ENCODE data around the gene ARID3B. TPM values are rescaled to one million over a fixed set of nuclear protein-coding genes. Genes with fewer than 3 reads are reported as not detected.

Gene ARID3B
- total and polyA plus RNA-seq, 2 of the 13 experiments (the other 11 are each of a cell fraction or from before 2014, with no cell fraction given), result 5.3 to 12.8 TPM

DNA sequence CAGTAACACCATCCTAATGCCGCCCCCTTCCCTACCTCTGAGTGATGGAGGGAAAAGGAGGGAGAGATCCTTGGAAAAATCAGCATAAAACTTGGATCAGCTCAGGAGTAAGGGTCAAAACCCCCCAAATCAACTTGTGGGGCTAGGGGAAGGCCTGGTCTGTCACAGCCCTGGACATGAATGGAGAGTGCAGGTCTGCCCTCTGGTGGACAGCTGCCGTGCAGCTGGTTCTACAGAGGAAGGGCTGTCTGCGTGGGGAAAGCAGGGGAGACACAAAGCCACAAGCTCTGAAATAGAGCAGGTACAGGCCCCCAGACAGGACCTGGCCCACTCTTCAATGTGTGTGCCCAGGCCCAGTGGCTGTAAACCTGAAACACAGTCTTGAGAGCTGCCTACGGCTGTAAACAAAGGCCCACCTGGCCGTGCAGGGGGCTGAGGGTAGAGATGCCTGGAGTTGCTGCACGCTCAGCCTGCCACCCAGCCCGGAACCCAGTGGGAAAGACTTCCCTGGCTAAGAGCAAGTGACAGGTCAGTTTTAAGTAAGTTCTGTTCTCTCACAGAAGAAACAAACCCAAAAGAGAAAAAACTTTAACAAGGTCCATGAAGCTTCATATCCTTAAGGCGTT lies 91.0 kb downstream of the ARID3B start (continued):
- TF ChIP-seq, protein P1, sequence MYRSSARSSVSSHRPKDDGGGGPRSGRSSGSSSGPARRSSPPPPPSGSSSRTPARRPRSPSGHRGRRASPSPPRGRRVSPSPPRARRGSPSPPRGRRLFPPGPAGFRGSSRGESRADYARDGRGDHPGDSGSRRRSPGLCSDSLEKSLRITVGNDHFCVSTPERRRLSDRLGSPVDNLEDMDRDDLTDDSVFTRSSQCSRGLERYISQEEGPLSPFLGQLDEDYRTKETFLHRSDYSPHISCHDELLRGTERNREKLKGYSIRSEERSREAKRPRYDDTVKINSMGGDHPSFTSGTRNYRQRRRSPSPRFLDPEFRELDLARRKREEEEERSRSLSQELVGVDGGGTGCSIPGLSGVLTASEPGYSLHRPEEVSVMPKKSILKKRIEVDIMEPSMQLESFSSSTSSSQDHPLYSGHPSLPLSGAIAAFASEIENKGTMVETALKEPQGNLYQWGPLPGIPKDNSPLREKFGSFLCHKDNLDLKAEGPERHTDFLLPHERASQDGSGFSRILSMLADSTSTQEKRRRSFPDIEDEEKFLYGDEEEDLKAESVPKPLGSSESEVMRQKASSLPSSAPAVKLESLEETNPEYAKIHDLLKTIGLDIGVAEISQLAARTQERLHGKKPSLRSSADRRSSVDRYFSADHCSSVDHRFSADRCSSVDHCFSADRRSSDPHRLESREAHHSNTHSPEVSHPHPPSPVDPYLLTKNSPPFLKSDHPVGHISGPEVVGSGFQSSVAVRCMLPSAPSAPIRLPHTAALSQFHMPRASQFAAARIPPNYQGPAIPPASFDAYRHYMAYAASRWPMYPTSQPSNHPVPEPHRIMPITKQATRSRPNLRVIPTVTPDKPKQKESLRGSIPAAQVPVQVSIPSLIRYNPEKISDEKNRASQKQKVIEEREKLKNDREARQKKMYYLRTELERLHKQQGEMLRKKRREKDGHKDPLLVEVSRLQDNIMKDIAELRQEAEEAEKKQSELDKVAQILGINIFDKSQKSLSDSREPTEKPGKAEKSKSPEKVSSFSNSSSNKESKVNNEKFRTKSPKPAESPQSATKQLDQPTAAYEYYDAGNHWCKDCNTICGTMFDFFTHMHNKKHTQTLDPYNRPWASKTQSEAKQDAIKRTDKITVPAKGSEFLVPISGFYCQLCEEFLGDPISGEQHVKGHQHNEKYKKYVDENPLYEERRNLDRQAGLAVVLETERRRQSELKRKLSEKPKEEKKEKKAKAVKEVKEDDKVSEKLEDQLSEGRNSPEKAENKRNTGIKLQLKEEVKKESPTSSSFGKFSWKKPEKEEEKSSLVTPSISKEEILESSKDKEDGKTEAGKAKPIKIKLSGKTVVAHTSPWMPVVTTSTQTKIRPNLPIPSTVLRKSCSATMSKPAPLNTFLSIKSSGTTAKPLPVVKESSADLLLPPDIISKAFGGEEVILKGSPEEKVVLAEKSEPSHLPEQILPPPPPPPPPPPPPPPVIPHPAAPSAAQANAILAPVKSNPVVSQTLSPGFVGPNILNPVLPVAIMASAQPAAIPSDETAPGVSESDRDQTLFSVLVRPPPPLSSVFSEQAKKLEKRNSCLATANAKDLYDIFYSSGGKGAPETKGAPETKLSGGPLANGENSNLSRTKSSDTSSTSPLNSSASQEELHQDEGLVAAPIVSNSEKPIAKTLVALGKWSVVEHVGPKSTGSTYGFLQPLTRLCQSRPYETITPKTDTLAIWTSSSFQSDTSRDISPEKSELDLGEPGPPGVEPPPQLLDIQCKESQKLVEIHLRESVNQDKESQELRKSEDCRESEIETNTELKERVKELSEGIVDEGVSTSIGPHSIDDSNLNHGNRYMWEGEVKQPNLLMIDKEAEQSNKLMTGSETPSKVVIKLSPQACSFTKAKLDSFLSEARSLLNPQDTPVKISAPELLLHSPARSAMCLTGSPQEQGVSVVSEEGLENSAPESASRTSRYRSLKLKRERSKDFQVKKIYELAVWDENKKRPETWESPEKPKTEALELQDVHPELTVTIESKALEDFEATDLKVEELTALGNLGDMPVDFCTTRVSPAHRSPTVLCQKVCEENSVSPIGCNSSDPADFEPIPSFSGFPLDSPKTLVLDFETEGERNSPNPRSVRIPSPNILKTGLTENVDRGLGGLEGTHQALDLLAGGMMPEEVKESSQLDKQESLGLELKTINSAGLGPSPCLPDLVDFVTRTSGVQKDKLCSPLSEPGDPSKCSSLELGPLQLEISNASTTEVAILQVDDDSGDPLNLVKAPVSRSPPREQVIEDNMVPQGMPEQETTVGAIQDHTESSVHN (CRISPR knock-in tag; IDR thresholded peaks at IDR 0.05), result 0 out of 2 replicates have a peak, but pooled peaks have one; percentile 14
- TF ChIP-seq HNRNPL (IDR thresholded peaks at IDR 0.05; ENCODE audit: low read depth, low read length) (no peak), ZC3H13 (CRISPR knock-in tag; IDR thresholded peaks at IDR 0.05) (0 out of 2 replicates have a peak, but pooled peaks have one; percentile 14), KDM2A (CRISPR knock-in tag; IDR thresholded peaks at IDR 0.05; ENCODE audit: borderline replicate concordance, low read depth) (0 out of 2 replicates have a peak, but pooled peaks have one; percentile 20), SMAD9 (CRISPR knock-in tag; IDR thresholded peaks at IDR 0.05) (no peak), STAG1 (CRISPR knock-in tag; IDR thresholded peaks at IDR 0.05) (peak; percentile 61), JARID2 (CRISPR knock-in tag; IDR thresholded peaks at IDR 0.05; ENCODE audit: insufficient replicate concordance) (peak; percentile 70)
- TF ChIP-seq, protein P2, sequence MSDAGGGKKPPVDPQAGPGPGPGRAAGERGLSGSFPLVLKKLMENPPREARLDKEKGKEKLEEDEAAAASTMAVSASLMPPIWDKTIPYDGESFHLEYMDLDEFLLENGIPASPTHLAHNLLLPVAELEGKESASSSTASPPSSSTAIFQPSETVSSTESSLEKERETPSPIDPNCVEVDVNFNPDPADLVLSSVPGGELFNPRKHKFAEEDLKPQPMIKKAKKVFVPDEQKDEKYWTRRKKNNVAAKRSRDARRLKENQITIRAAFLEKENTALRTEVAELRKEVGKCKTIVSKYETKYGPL (CRISPR knock-in tag; IDR thresholded peaks at IDR 0.05), result no peak

Measured in HepG2 (cell line).